ENCODE measurements around the gene KDM4E.

The KDM4E gene

DNA sequence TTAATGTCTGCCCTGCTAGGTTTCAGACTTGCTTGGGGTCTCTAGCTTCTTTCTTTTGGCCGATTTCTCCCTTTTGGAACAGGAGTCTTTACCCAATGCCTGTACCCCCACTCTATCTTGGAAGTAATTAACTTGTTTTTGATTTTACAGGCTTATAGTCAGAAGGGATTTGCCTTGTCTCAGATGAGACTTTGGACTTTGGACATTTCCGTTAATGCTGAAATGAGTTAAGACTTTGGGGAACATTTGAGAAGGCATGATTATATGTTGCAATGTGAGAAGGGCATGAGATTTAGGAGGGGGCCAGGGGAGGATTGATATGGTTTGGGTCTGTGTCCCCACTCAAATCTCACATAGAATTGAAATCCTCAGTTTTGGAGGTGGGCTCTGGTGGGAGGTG is 29.3 kb downstream of the KDM4E start:
- no peak for DNase-seq

DNA sequence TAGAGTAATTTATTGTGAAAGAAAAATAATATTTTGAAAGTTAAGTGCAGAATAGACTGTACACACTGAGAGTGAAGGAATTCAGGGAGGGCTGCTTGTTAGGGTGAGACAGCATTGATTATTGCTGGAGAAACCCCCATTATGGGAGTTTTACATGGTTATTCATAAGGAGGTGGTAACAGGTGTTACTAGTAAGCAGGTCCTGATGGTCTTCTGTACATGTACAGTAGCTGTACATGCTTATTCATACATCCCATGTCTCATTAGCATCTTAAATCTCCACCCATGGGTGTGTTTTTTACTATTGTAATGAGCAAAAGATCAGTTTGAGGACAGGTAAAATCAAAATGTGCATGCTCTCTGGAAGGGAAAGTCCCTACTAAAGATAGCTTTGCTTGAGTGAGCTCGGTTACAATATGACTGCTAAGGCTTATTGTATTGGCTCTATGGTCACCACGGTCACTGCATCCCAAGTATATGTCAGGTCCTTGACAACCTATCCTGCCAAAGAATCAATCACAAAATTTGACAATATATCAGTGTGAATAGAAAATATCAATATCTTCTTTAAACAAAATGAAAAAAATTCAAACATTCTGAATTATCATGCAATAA is 30.3 kb downstream of the KDM4E start:
- no peak for DNase-seq

DNA sequence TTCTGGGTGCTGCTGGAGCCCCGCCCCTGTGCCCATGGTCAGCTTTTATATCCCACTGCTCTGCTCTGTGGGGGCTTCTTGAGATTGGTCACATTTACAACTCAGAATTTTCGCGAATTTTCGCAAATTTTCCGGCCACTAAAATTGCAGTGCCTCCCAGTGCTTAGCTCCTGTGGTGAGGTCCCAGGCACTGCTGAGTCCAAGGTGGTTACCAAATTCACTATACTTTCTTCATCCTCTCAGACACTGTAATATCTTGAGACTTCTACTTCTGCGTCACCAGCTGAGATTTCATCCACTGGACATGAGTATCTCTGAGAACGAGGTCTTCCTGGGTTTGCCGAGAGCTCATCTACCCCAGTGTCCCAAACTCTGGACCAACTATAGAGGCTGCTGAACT is 32.9 kb downstream of the KDM4E start:
- no peak for DNase-seq

DNA sequence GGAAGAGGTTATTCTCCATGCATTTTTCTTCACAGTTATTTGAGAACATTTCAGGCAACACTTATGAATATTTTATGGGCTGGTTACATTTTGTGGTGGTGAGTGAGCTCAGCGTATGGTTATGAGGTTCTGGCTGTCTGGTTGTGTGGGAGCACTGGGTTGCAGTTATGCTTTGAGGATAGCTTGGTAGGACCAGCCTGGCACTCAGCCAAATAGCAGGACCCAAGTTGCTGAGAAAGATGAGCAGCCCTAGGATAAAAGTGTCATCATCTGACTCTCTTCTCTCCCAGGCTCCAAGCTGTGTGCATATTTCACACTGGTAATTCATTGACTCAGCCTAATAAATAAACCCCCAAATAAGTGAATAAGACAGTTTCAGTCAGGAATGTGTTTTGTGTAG is 33.6 kb downstream of the KDM4E start:
- DNase-seq: no peak

DNA sequence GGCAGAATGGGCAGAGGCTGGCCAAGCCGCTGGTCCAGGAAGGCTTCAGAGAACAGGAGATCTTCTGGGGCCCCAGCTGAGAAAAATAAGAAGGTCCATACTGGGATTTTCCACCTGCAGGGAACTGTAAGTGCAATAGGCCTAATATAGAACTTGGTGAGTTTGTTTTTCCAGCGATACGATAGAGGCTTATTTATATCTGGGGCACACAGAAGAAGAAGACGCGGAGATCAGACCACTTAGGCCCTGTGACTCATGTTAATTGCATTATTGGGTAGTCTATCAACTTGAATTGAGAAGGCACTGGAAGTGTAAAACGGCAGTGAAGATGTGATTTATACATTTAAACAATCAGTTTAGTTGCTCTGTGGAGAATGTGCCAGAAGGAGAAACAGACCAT is 34.0 kb downstream of the KDM4E start:
- no peak for DNase-seq

DNA sequence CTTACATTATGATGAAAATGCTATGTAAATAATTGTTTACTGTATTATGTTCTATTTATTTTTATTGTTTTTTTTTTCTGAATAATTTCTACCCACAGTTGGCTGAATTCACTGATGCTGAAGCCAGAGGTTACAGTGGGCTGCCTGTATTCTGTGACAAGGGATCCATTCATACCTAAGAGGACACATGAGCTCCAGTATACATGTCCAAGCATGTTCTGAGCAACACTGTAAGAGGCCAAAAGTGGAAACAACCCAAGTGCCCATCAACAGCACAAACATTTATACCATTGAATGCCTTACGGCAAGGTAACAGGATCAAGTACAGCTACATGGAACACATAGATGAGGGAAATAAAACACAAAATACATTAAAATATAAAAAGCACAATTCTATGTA is 40.3 kb downstream of the KDM4E start:
- no peak for DNase-seq

DNA sequence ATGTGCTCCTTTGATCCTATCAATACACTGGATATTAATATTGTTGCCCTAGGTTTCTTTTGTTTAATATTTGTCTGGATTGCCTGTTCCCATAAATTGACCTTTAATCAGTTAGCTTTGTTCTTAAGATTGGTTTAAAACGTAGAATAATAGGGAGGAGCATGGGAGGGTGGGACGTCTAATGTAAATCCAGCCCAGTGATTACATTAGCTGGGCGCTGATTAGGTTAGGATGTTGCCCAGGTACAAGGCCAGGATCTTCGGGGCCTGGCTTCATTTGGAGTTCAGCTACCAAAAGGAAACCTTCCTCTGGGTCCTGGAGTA is 41.6 kb downstream of the KDM4E start, which contains the start of gene SRSF8:
SRSF8 (plus strand) TSS at position 204 of the 323 bp plus-strand sequence. CDS start 308 bp downstream, outside the sequence.
- peak; percentile 84 for DNase-seq

DNA sequence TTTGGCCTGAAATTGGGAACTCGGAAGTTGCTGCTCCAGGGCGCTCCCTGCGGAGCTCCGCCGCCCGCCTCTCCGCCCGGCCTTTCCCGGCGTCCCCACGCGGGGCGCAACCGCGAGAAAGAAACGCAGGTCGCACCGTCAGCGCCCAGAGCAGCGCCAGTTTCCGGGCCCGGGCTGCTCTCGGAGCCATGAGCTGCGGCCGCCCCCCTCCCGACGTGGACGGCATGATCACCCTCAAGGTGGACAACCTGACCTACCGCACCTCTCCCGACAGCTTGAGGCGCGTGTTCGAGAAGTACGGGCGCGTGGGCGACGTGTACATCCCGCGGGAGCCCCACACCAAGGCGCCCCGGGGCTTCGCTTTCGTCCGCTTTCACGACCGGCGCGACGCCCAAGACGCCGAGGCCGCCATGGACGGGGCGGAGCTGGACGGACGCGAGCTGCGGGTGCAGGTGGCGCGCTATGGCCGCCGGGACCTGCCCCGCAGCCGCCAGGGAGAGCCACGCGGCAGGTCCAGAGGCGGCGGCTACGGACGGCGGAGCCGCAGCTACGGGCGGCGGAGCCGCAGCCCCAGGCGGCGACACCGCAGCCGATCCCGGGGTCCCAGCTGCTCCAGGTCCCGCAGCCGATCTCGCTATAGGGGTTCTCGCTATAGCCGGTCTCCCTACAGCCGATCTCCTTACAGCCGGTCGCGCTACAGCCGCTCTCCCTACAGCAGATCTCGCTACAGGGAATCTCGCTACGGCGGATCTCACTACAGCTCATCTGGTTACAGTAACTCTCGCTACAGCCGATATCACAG is 42.2 kb downstream of the KDM4E start:
- DNase-seq: peak; percentile 84

DNA sequence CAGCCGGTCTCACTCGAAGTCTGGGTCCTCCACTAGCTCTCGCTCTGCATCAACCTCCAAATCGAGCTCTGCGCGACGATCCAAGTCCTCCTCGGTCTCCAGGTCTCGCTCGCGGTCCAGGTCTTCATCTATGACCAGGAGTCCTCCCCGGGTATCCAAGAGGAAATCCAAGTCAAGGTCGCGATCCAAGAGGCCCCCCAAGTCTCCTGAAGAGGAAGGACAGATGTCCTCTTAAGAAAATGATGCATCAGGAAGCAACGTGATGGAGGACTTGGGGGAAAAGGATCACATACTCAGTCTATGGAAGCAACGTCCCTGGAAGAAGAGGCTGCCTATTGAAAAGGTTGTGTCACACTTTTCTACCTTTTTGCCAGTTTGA is 42.8 kb downstream of the KDM4E start:
- no peak for DNase-seq

DNA sequence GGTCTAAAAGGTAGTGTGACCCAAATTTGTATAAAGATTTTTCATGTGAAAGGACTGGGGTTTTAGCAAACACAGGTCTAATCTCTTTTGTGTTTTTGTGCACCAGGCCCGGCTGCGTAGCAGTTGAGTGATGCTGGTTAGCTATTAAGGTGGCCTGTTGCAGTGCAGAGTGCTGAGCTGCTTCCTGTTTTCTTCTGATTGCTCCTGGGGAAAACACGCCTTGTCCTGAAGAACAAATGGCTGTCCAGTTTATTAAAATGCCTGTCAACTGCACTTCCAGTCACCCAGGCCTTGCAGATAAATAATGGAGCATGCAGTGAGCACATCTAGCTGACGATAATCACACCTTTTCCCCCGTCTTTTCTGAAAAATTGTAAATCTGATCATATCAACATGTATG is 43.5 kb downstream of the KDM4E start:
- DNase-seq: peak; percentile 94

DNA sequence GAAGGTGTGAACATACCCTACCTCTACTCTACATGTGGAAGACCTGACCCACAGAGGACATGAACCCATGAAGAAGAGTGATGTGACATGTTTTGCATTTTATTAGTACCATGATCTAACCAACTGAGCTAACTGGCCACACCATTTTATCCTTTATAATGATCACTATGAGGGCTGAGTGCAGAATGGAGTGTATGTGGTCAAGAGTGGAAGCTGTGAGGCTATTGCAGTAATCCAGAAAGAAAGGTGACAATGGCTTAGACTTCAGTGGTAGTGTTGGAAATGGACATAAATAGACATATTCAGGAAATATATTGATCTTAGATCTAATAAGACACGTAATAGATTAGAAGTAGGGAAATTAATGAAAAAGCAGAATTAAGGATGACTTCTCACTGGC is 45.4 kb downstream of the KDM4E start:
- no peak for DNase-seq

DNA sequence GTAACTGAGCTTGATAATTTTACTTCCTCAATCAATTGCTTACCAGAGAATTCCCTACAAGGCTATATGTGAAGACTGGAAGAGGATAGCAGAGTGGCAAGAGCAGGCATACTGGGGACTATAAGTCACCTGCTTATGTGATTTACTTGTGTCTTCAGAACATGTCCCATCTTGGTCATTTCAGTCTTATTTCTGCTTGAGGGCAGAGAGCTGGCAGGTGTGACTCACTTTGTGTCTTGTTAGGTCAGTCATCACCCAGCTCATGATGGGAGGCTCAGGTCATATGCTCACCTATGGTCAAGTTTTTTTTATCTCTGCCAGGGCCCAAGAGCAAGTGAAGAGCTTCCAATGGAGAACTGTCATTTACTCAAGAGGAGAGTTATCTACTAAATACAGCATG is 47.9 kb downstream of the KDM4E start:
- no peak for DNase-seq

DNA sequence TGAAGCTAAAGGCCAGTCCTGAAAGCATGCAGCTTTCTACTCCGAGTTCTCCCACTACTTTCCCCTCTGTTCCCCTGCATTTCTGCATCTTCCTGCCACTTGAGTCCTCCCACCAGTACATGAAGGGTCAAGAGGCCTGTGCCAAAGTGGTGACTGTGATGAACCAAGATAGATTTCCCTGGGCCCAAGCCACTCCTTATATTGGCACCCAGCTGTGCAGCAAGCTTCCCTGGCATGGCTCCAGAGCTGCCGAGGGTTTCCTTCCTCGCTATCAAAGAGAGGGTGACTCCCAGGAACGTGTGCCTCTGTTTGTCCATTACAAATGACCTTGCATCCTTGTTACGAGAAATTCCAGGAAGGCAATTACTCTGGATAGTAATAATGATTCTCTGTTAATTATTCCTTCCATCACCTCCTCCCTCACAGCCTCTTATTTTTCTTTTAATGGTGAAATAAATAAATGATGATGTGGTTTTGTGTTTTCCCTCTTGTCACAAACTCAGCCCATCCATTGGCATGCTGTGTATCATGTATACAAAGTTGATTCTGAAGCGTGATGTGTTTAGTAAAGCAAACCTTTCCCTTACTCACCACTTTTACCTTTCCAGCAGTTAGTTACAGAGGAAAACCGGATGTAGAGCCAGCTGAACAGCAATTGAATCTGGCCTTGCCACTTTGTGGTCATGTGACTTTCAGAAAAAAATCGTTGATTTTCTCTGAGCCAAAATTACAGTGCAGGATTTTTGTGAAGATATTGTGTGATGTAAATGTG is 49.9 kb downstream of the KDM4E start:
- DNase-seq: no peak

DNA sequence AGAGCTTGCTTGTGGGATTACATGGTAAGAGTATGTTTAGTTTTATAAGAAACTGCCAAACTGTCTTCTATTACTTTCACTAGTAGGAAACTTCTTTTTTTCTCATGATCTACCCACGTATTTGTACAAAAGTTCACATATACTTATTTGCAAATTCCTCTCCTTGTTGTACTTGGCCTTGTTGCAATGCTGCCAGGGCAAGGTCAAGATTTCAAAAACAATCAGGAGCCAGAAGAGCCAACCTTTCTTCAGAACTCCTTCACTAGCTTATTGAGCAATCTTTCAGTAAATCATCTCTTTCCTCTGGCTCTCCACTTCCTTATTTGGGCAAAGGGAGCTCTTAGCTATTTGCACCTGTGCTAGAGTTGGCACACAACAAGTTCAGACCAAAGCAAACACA is 51.4 kb downstream of the KDM4E start:
- no peak for DNase-seq

DNA sequence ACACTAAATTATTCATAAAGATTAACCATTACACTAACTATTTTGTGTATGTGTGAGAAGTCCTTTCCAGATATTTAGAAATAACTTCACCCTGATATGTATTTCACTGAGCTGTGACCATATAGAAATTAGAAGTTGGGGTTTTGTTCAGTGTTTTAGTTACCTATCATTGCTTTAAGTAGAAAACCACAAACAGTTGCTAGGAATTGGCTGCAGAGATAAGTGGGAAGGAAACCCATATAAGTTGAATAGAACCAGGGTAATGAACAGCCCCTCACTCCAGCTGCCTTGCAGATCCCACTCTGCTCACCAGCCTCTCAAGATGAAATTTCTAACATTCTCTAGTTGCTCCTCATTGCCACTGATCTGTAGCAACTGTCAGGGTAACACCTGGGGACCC is 51.9 kb downstream of the KDM4E start:
- peak; percentile 4 for DNase-seq

All from NCI-H82 (cell line).